K562 (cell line): ENCODE measurements around the gene LMAN2L. TPM values are rescaled to one million over a fixed set of nuclear protein-coding genes. Genes with fewer than 3 reads are reported as not detected.
A peak's percentile ranks its signal among the peaks of the same experiment; 100 is the strongest.

Source experiments
- ASH1L ChIP-seq: fragments of 450-650 bp; IDR thresholded peaks from 2 replicates; pipeline ENCODE4 v1.6.1; 2018; ENCODE audit warnings: borderline replicate concordance, mild to moderate bottlenecking, low read depth; ENCODE audit not compliant: partially characterized antibody
- CHCHD3 ChIP-seq: fragments of 250-450 bp; sonication (Bioruptor Pico); IDR thresholded peaks from 2 replicates; pipeline ENCODE4 v2.1.2; 2022; ENCODE audit warnings: mild to moderate bottlenecking
- FOSL1 ChIP-seq: fragments of 200-800 bp; sonication (Bioruptor generic); conservative IDR thresholded peaks from 2 replicates; pipeline ENCODE4 v1.6.1; 2016; ENCODE audit warnings: missing genetic modification characterization, missing compliant biosample characterization
- ZNF766 ChIP-seq: fragments of 200-800 bp; sonication (Bioruptor generic); conservative IDR thresholded peaks from 2 replicates; pipeline ENCODE4 v1.6.1; 2016; ENCODE audit warnings: missing genetic modification characterization, missing compliant biosample characterization
- polyA plus RNA-seq, 8 experiments: library from polyadenylated mRNA; depleted of rRNA in 4 of 8; stranded (reverse) in 5 of 8; unstranded in 3 of 8; fragments of >200 nt; fragmentation: Nextera tagmentation in 2 of 8; fragmentation: Illumina TruSeq in 1 of 8; extraction: Ambion mirVana in 2 of 8; extraction: Trizol in 1 of 8; gene quantifications; 2 replicates each; pipeline versions ENCODE4 v1.2.1 to v1.2.3, GENCODE V29; 2011 to 2014; ENCODE audit warnings: inconsistent platforms in 1 of 8, missing spikeins in 1 of 8
- total RNA-seq, 7 experiments: library from RNA; depleted of rRNA in 6 of 7; stranded (reverse); fragments of >200 nt in 6 of 7; fragmentation: Illumina TruSeq in 2 of 7; extraction: Trizol in 2 of 7; gene quantifications; 2 replicates each; pipeline versions ENCODE4 v1.2.1 to v1.2.3, GENCODE V29; 2011 to 2021; ENCODE audit warnings: low replicate concordance in 1 of 7
- TF ChIP-seq, protein P1 (sequence below): fragments of 450-650 bp; IDR thresholded peaks from 2 replicates; pipeline ENCODE4 v1.6.1; 2016; ENCODE audit warnings: mild to moderate bottlenecking, moderate library complexity
- TF ChIP-seq, protein P2 (sequence below): sonication (generic); formaldehyde crosslinking; IDR thresholded peaks from 2 replicates; pipeline ENCODE4 v1.8.0; 2022; ENCODE audit warnings: mild to moderate bottlenecking, missing genetic modification reagents
- TF ChIP-seq, protein P3 (sequence below), 2 experiments: IDR thresholded peaks; 2 replicates each; pipeline ENCODE4 v1.6.1; 2011; ENCODE audit warnings: borderline replicate concordance in 1 of 2, control low read depth in 1 of 2, low read depth in 1 of 2, low read length in 1 of 2, mild to moderate bottlenecking in 1 of 2, mixed read lengths in 1 of 2, moderate library complexity in 1 of 2; ENCODE audit not compliant: insufficient read depth in 1 of 2, insufficient read length in 1 of 2, poor library complexity in 1 of 2, severe bottlenecking in 1 of 2; ENCODE audit errors: extremely low read depth in 1 of 2
- TF ChIP-seq, protein P4 (sequence below), 2 experiments: fragments of 200-800 bp in 1 of 2; sonication (Bioruptor generic) in 1 of 2; sonication (generic) in 1 of 2; formaldehyde crosslinking in 1 of 2; IDR thresholded peaks in 1 of 2; conservative IDR thresholded peaks in 1 of 2; 2 replicates each; pipeline versions ENCODE4 v1.5.0 to v1.6.1; 2016 to 2020; ENCODE audit warnings: missing compliant biosample characterization in 1 of 2, missing genetic modification characterization in 1 of 2, missing genetic modification reagents in 1 of 2

LMAN2L gene
- total and polyA plus RNA-seq, 9 of the 15 experiments (the other 6 are each of a cell fraction or from before 2014, with no cell fraction given) = 7.2 to 37.7 (median 12.5) TPM

DNA sequence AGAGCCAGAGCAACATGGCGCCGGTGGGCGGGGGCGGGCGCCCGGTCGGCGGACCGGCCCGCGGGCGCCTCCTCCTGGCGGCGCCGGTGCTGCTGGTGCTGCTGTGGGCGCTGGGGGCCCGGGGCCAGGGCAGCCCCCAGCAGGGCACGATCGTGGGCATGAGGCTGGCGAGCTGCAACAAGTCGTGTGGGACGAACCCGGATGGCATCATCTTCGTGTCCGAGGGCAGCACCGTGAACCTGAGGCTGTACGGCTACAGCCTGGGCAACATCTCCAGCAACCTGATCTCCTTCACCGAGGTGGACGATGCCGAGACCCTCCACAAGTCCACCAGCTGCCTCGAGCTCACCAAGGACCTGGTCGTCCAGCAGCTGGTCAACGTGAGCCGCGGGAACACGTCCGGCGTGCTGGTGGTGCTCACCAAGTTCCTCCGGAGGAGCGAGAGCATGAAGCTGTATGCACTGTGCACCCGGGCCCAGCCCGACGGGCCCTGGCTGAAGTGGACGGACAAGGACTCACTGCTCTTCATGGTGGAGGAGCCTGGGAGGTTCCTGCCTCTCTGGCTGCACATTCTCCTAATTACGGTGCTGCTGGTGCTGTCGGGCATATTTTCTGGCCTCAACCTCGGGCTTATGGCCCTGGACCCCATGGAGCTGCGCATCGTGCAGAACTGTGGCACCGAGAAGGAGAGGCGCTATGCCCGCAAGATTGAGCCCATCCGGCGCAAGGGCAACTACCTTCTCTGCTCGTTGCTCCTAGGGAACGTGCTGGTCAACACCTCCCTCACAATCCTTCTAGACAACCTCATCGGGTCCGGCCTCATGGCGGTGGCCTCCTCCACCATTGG lies 21.3 kb upstream of the LMAN2L start (continued):
- TF ChIP-seq, protein P1, sequence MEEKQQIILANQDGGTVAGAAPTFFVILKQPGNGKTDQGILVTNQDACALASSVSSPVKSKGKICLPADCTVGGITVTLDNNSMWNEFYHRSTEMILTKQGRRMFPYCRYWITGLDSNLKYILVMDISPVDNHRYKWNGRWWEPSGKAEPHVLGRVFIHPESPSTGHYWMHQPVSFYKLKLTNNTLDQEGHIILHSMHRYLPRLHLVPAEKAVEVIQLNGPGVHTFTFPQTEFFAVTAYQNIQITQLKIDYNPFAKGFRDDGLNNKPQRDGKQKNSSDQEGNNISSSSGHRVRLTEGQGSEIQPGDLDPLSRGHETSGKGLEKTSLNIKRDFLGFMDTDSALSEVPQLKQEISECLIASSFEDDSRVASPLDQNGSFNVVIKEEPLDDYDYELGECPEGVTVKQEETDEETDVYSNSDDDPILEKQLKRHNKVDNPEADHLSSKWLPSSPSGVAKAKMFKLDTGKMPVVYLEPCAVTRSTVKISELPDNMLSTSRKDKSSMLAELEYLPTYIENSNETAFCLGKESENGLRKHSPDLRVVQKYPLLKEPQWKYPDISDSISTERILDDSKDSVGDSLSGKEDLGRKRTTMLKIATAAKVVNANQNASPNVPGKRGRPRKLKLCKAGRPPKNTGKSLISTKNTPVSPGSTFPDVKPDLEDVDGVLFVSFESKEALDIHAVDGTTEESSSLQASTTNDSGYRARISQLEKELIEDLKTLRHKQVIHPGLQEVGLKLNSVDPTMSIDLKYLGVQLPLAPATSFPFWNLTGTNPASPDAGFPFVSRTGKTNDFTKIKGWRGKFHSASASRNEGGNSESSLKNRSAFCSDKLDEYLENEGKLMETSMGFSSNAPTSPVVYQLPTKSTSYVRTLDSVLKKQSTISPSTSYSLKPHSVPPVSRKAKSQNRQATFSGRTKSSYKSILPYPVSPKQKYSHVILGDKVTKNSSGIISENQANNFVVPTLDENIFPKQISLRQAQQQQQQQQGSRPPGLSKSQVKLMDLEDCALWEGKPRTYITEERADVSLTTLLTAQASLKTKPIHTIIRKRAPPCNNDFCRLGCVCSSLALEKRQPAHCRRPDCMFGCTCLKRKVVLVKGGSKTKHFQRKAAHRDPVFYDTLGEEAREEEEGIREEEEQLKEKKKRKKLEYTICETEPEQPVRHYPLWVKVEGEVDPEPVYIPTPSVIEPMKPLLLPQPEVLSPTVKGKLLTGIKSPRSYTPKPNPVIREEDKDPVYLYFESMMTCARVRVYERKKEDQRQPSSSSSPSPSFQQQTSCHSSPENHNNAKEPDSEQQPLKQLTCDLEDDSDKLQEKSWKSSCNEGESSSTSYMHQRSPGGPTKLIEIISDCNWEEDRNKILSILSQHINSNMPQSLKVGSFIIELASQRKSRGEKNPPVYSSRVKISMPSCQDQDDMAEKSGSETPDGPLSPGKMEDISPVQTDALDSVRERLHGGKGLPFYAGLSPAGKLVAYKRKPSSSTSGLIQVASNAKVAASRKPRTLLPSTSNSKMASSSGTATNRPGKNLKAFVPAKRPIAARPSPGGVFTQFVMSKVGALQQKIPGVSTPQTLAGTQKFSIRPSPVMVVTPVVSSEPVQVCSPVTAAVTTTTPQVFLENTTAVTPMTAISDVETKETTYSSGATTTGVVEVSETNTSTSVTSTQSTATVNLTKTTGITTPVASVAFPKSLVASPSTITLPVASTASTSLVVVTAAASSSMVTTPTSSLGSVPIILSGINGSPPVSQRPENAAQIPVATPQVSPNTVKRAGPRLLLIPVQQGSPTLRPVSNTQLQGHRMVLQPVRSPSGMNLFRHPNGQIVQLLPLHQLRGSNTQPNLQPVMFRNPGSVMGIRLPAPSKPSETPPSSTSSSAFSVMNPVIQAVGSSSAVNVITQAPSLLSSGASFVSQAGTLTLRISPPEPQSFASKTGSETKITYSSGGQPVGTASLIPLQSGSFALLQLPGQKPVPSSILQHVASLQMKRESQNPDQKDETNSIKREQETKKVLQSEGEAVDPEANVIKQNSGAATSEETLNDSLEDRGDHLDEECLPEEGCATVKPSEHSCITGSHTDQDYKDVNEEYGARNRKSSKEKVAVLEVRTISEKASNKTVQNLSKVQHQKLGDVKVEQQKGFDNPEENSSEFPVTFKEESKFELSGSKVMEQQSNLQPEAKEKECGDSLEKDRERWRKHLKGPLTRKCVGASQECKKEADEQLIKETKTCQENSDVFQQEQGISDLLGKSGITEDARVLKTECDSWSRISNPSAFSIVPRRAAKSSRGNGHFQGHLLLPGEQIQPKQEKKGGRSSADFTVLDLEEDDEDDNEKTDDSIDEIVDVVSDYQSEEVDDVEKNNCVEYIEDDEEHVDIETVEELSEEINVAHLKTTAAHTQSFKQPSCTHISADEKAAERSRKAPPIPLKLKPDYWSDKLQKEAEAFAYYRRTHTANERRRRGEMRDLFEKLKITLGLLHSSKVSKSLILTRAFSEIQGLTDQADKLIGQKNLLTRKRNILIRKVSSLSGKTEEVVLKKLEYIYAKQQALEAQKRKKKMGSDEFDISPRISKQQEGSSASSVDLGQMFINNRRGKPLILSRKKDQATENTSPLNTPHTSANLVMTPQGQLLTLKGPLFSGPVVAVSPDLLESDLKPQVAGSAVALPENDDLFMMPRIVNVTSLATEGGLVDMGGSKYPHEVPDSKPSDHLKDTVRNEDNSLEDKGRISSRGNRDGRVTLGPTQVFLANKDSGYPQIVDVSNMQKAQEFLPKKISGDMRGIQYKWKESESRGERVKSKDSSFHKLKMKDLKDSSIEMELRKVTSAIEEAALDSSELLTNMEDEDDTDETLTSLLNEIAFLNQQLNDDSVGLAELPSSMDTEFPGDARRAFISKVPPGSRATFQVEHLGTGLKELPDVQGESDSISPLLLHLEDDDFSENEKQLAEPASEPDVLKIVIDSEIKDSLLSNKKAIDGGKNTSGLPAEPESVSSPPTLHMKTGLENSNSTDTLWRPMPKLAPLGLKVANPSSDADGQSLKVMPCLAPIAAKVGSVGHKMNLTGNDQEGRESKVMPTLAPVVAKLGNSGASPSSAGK = 0 out of 2 replicates have a peak, but pooled peaks have one; percentile 40
- TF ChIP-seq ASH1L (no peak), FOSL1 (tag) (no peak), CHCHD3 (CRISPR knock-in tag) (no peak), ZNF766 (0 out of 2 replicates have a peak, but pooled peaks have one; percentile 31)
- TF ChIP-seq, protein P2, sequence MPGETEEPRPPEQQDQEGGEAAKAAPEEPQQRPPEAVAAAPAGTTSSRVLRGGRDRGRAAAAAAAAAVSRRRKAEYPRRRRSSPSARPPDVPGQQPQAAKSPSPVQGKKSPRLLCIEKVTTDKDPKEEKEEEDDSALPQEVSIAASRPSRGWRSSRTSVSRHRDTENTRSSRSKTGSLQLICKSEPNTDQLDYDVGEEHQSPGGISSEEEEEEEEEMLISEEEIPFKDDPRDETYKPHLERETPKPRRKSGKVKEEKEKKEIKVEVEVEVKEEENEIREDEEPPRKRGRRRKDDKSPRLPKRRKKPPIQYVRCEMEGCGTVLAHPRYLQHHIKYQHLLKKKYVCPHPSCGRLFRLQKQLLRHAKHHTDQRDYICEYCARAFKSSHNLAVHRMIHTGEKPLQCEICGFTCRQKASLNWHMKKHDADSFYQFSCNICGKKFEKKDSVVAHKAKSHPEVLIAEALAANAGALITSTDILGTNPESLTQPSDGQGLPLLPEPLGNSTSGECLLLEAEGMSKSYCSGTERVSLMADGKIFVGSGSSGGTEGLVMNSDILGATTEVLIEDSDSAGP (CRISPR knock-in tag) = no peak
- TF ChIP-seq, protein P3, sequence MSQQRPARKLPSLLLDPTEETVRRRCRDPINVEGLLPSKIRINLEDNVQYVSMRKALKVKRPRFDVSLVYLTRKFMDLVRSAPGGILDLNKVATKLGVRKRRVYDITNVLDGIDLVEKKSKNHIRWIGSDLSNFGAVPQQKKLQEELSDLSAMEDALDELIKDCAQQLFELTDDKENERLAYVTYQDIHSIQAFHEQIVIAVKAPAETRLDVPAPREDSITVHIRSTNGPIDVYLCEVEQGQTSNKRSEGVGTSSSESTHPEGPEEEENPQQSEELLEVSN (IDR thresholded peaks at IDR 0.05; ENCODE audit: borderline replicate concordance in 1 of 2, extremely low read depth in 1 of 2, insufficient read depth in 1 of 2, insufficient read length in 1 of 2, low read depth in 1 of 2, low read length in 1 of 2, poor library complexity in 1 of 2, severe bottlenecking in 1 of 2) = peak; percentile 31 to 49
- TF ChIP-seq, protein P4, sequence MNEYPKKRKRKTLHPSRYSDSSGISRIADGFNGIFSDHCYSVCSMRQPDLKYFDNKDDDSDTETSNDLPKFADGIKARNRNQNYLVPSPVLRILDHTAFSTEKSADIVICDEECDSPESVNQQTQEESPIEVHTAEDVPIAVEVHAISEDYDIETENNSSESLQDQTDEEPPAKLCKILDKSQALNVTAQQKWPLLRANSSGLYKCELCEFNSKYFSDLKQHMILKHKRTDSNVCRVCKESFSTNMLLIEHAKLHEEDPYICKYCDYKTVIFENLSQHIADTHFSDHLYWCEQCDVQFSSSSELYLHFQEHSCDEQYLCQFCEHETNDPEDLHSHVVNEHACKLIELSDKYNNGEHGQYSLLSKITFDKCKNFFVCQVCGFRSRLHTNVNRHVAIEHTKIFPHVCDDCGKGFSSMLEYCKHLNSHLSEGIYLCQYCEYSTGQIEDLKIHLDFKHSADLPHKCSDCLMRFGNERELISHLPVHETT (CRISPR knock-in tag; conservative IDR thresholded peaks at IDR 0.05 in 1 of 2, IDR thresholded peaks at IDR 0.05 in 1 of 2) = peak in 1 of 2 experiments; percentile 88; a peak in 2 of 4 replicates
